Measurements from ENCODE around the gene ITGA2B.

ITGA2B gene

DNA sequence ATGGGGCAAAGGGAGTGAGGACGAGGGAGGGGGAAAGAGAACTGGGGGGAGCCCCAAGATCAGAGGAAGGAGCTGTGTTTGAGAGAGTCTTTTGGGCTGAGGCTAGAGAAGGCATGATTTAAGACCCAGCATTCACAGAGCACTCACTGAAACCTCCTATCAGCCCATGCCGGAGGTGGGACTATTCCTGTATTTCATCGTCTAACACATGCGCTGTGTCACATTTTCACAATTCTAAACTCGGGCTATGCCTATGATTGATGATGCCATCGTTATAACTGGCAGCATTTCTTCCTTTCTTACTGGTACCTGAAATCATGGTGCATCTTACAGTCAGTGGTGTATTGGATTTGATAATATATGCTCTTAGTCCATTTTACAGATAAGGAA lies 29.3 kb downstream of the ITGA2B start:
- Histone ChIP-seq H3K9me3 (no peaks in the 10 kb centered on the region), H3K36me3 (no peaks in the 10 kb centered on the region), H3K4me1 (peaks cover 8% of the 10 kb centered on the region; the same call in 1 of the 2 replicates), H3K27me3 (no peaks in the 10 kb centered on the region), H3K4me3 (ENCODE audit: low read depth, low read length) (no peak overlapping the region)
- DNase-seq: no peak
- TF ChIP-seq CTCF (IDR thresholded peaks at IDR 0.05; ENCODE audit: low read depth, low read length): no peak

- Histone ChIP-seq H3K27me3 (no peaks in the 10 kb centered on the region), H3K9me3 (no peaks in the 10 kb centered on the region), H3K4me3 (ENCODE audit: low read depth, low read length) (no peak overlapping the region), H3K4me1 (peaks cover 8% of the 10 kb centered on the region; the same call in 1 of the 2 replicates), H3K36me3 (no peaks in the 10 kb centered on the region)
- TF ChIP-seq CTCF (IDR thresholded peaks at IDR 0.05; ENCODE audit: low read depth, low read length): no peak
- DNase-seq: no peak
Observed at GRCh38 chr17:44359458-44360143, 29.8 kb downstream of the ITGA2B start.

DNA sequence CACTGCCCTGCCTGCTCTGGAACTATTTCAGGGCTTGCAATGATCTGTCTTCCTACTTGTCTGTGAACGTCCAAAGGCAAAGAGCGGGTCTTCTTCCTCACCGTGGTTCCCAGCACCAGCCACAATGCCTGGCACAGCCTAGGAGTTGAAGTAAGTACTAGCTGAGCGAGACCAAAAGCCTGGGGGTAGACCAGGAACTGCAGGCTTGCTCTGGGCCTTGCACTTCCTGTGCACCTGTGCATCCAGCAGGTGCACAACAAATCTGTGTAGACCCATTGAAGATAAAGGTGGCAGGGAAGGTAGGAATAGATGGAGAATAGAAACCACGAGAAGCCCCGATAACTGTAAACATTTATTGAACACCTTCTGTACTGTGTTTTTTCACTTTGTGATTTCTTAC lies 30.4 kb downstream of the ITGA2B start:
- no peaks in the 10 kb centered on the region for H3K9me3 ChIP-seq
- no peak for DNase-seq
- no peaks in the 10 kb centered on the region for H3K27me3 ChIP-seq
- H3K4me3 ChIP-seq (ENCODE audit: low read depth, low read length): no peak overlapping the region
- H3K4me1 ChIP-seq: peaks cover 8% of the 10 kb centered on the region; the same call in 1 of the 2 replicates
- no peaks in the 10 kb centered on the region for H3K36me3 ChIP-seq
- no peak for TF ChIP-seq CTCF (IDR thresholded peaks at IDR 0.05; ENCODE audit: low read depth, low read length)

DNA sequence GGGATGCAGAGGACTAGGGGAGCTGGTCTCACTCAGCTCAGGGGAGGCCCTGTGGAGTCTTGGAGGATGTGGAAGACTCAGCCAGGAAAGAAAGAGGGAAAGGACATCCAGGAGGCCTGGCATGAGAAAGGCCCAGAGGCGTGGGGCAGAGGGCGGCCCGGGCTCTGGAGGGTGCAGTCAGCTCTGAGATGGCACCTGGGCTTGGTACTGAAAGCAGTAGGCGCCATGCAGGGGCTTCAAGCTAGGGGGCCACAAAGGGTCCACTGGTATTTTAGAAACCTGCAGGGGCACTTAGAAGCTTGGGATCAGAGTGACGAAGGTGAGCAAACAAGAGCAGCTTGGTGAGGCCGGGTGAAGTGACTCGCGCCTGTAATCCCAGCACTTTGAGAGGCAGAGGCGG lies 31.4 kb downstream of the ITGA2B start:
- no peak for DNase-seq
- Histone ChIP-seq H3K27me3 (no peaks in the 10 kb centered on the region), H3K4me3 (ENCODE audit: low read depth, low read length) (no peak overlapping the region), H3K36me3 (no peaks in the 10 kb centered on the region), H3K9me3 (no peaks in the 10 kb centered on the region), H3K4me1 (peaks cover 8% of the 10 kb centered on the region; the same call in 1 of the 2 replicates)
- no peak for TF ChIP-seq CTCF (IDR thresholded peaks at IDR 0.05; ENCODE audit: low read depth, low read length)

DNA sequence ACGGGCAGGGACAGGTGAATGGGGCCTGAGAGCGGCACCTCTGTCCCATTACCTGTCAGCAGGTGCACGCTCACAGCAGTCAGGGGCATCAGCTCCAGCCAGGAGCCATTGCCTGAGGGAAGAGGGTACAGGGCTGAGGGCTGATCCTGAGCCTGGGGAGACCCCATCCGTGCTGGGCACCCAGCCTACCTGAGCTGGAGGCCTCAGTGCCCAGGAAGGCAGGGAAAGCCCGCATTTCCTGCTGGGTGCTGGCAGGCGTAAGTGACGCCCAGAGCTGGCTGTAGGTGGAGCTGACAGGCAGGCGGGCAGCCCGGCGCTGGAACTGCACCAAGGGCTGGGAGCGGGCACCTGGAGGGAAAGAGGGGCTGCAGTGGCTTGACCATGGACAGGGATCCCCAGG lies 33.2 kb downstream of the ITGA2B start:
- H3K4me3 ChIP-seq (ENCODE audit: low read depth, low read length): no peak overlapping the region
- no peak for DNase-seq
- peaks cover 11% of the 10 kb centered on the region for H3K36me3 ChIP-seq
- no peak for TF ChIP-seq CTCF (IDR thresholded peaks at IDR 0.05; ENCODE audit: low read depth, low read length)
- H3K27me3 ChIP-seq: no peaks in the 10 kb centered on the region
- H3K9me3 ChIP-seq: no peaks in the 10 kb centered on the region
- peaks cover 5% of the 10 kb centered on the region; the same call in 1 of the 2 replicates for H3K4me1 ChIP-seq

DNA sequence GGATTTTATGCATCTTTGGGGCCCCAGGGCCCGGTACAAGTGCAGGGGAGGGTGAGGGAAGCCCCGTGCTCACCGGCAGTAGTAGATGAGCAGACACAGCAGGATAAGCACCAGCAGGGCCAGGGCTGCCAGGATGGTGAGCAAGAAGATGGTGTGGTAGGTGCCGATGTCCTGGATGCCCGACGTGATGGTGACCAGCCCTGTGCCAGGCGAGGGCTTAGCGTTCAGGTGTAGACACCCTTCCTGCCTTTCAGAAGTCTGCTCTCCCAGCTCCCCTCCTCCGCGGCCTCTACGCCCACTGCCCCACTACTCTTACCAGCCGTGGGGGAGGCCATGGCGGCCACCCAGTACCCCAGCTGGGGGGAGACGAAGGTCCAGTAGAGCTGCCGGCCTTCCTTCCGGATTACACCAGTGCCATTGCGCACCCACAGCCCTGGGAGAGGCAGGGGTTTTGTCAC lies 33.8 kb downstream of the ITGA2B start:
- no peak overlapping the region for H3K4me3 ChIP-seq (ENCODE audit: low read depth, low read length)
- no peak for TF ChIP-seq CTCF (IDR thresholded peaks at IDR 0.05; ENCODE audit: low read depth, low read length)
- H3K36me3 ChIP-seq: peaks cover 15% of the 10 kb centered on the region
- no peaks in the 10 kb centered on the region for H3K27me3 ChIP-seq
- DNase-seq: no peak
- H3K9me3 ChIP-seq: no peaks in the 10 kb centered on the region
- H3K4me1 ChIP-seq: no peaks in the 10 kb centered on the region

Measured in BE2C (cell line).